HG03571 (cell line): ENCODE data around the gene RLBP1.

Experiments used
- ATAC-seq: cut with Tn5 transposase; IDR thresholded peaks from one replicate; pipeline ENCODE4 v1.9.1; 2021; ENCODE audit not compliant: unreplicated experiment

RLBP1 gene

GRCh38 chr15:89178307-89178977 lies 42.9 kb downstream of the RLBP1 start:
- ATAC-seq, result no peak

- no peak for ATAC-seq
These were observed 43.6 kb downstream of the RLBP1 start for GRCh38 chr15:89177633-89178306.

- no peak for ATAC-seq
These were observed 44.3 kb downstream of the RLBP1 start for GRCh38 chr15:89177116-89177515.

GRCh38 chr15:89175617-89176191 lies 45.7 kb downstream of the RLBP1 start:
- ATAC-seq, result no peak

GRCh38 chr15:89174476-89174875 lies 46.9 kb downstream of the RLBP1 start:
- ATAC-seq, result no peak

- no peak for ATAC-seq
These were observed 48.5 kb downstream of the RLBP1 start for GRCh38 chr15:89172921-89173320.

- ATAC-seq, result no peak
These were observed 50.0 kb downstream of the RLBP1 start for GRCh38 chr15:89171136-89172072.

GRCh38 chr15:89170364-89170763 lies 51.0 kb downstream of the RLBP1 start:
- ATAC-seq, result no peak

- no peak for ATAC-seq
These were observed 53.0 kb downstream of the RLBP1 start for GRCh38 chr15:89168316-89168833.

GRCh38 chr15:89167267-89168176 lies 53.9 kb downstream of the RLBP1 start:
- ATAC-seq, result peak; percentile 66

- ATAC-seq, result no peak
These were observed 55.7 kb downstream of the RLBP1 start for GRCh38 chr15:89165677-89166076.

- ATAC-seq, result no peak
These were observed 56.6 kb downstream of the RLBP1 start for GRCh38 chr15:89164712-89165211.

GRCh38 chr15:89163271-89164055 lies 57.9 kb downstream of the RLBP1 start:
- no peak for ATAC-seq

GRCh38 chr15:89161666-89162065 lies 59.7 kb downstream of the RLBP1 start:
- ATAC-seq, result no peak
